ENCODE results near the gene MAGI2. TPM values are rescaled to one million over a fixed set of nuclear protein-coding genes. Genes with fewer than 3 reads are reported as not detected.

Gene MAGI2
- total and polyA plus RNA-seq, 2 experiments from 2014 or later: 3.5 to 4.1 TPM

DNA sequence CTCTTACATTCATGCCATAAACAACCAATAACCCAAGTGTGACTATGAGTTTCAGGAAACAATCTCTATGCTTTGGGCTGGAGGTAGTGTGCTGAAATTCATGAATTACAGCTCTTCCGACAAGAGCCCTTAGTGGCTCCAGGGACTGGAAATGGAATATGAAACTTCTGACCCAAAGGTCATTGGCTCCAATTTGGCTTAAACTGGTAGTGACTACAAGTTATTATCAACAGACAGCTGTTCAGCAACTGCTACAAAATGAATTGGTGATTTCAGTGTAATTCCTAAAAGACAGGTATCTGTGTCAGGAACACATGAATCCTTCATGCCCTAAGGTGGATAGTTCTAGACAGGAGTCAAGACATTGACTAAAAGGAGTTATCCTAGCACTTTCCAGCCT, 909.5 kb downstream of the MAGI2 start:
- H3K79me2 ChIP-seq (ENCODE audit: insufficient read depth): no peaks in the 10 kb centered on the region
- H3K9me2 ChIP-seq (ENCODE audit: insufficient read depth): no peaks in the 10 kb centered on the region
- H3K36me3 ChIP-seq (ENCODE audit: low read depth): no peaks in the 10 kb centered on the region
- H4K20me1 ChIP-seq (ENCODE audit: insufficient read depth): no peaks in the 10 kb centered on the region
- no peaks in the 10 kb centered on the region for H3K4me1 ChIP-seq (ENCODE audit: insufficient read depth)
- 94 to 100% methylated on average over 1 of the region's 1 CpG for WGBS, 2 experiments (ENCODE audit: low coverage in 1 of 2, low lambda C conversion rate in 2 of 2, missing lambda C conversion rate in 2 of 2)
- no peak overlapping the region for H3K4me2 ChIP-seq (ENCODE audit: unreplicated experiment)
- in situ Hi-C loops (cut with MboI): no loop called here
- no peak overlapping the region for H3K27ac ChIP-seq
- TF ChIP-seq EZH2 (IDR thresholded peaks at IDR 0.05; ENCODE audit: insufficient read depth, poor library complexity, severe bottlenecking) (no peak), EZH2phosphoT487 (IDR thresholded peaks at IDR 0.05; ENCODE audit: insufficient read depth, low read depth) (no peak)
- H3K9ac ChIP-seq: no peak overlapping the region
- no peaks in the 10 kb centered on the region for H3K27me3 ChIP-seq (replicated peaks; ENCODE audit: insufficient read depth)
- no peak overlapping the region for H2AFZ ChIP-seq
- H3K4me3 ChIP-seq: no peak overlapping the region
- no peaks in the 10 kb centered on the region for H3F3A ChIP-seq (ENCODE audit: insufficient read depth)
- DNase-seq: no peak
- H3K9me3 ChIP-seq (ENCODE audit: low read depth): no peaks in the 10 kb centered on the region

DNA sequence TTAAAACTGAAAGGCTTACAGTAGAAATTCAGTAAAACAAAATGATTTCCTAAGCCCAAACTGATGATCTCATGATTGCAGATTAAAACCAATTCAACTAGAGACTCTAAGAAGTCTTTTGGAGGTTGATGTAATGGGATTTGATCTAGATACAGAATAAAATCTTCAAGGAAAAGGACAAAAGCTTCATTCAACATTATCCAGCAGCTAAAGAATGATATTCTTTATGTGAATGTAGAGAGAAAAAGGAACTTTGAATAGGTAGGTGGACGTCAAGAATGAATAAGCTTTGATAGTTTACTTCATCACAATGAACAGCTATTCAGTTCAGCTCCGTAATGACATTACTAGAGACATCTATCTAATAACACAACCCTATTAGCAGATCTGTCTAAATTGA, 910.5 kb downstream of the MAGI2 start:
- Histone ChIP-seq H3K36me3 (ENCODE audit: low read depth) (no peaks in the 10 kb centered on the region), H3K27ac (no peak overlapping the region), H3K4me1 (ENCODE audit: insufficient read depth) (no peaks in the 10 kb centered on the region), H2AFZ (no peak overlapping the region), H3K4me2 (ENCODE audit: unreplicated experiment) (no peak overlapping the region), H3F3A (ENCODE audit: insufficient read depth) (no peaks in the 10 kb centered on the region), H3K4me3 (no peak overlapping the region), H3K27me3 (replicated peaks; ENCODE audit: insufficient read depth) (no peaks in the 10 kb centered on the region), H3K79me2 (ENCODE audit: insufficient read depth) (no peaks in the 10 kb centered on the region), H4K20me1 (ENCODE audit: insufficient read depth) (no peaks in the 10 kb centered on the region), H3K9me2 (ENCODE audit: insufficient read depth) (no peaks in the 10 kb centered on the region), H3K9ac (no peak overlapping the region), H3K9me3 (ENCODE audit: low read depth) (no peaks in the 10 kb centered on the region)
- in situ Hi-C loops (cut with MboI): no loop called here
- TF ChIP-seq EZH2phosphoT487 (IDR thresholded peaks at IDR 0.05; ENCODE audit: insufficient read depth, low read depth): no peak
- TF ChIP-seq EZH2 (IDR thresholded peaks at IDR 0.05; ENCODE audit: insufficient read depth, poor library complexity, severe bottlenecking): no peak
- 73 to 79% methylated on average over 2 of the region's 2 CpGs for WGBS, 2 experiments (ENCODE audit: low coverage in 1 of 2, low lambda C conversion rate in 2 of 2, missing lambda C conversion rate in 2 of 2)
- DNase-seq: no peak

DNA sequence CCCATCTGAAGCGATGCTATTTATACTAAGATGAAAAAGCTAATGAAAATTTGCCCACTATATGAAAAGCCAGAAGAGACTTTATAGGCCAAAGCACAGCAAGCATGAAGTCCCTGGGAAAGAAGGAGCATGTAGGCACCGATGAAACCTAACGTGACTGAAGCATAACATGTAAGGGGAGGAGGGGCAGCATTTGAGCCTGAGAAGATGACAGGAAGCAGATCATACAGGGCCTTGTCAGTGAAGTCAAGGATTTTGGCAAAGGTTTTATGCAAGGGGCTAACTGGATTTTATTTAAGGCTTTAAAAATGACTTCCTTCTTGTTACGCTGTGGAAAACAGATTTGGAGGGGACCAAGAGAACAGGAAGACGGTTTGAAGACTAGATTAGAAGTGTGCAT, 910.9 kb downstream of the MAGI2 start:
- 77% methylated on average over 5 of the region's 5 CpGs for whole genome bisulfite sequencing, 2 experiments (ENCODE audit: low coverage in 1 of 2, low lambda C conversion rate in 2 of 2, missing lambda C conversion rate in 2 of 2)
- Histone ChIP-seq H2AFZ (no peak overlapping the region), H3K4me1 (ENCODE audit: insufficient read depth) (no peaks in the 10 kb centered on the region), H3K9me2 (ENCODE audit: insufficient read depth) (no peaks in the 10 kb centered on the region), H3F3A (ENCODE audit: insufficient read depth) (no peaks in the 10 kb centered on the region), H3K9ac (no peak overlapping the region), H3K4me3 (no peak overlapping the region), H3K36me3 (ENCODE audit: low read depth) (no peaks in the 10 kb centered on the region), H4K20me1 (ENCODE audit: insufficient read depth) (no peaks in the 10 kb centered on the region), H3K4me2 (ENCODE audit: unreplicated experiment) (no peak overlapping the region), H3K9me3 (ENCODE audit: low read depth) (no peaks in the 10 kb centered on the region), H3K27ac (no peak overlapping the region), H3K79me2 (ENCODE audit: insufficient read depth) (no peaks in the 10 kb centered on the region), H3K27me3 (replicated peaks; ENCODE audit: insufficient read depth) (no peaks in the 10 kb centered on the region)
- TF ChIP-seq EZH2 (IDR thresholded peaks at IDR 0.05; ENCODE audit: insufficient read depth, poor library complexity, severe bottlenecking) (no peak), EZH2phosphoT487 (IDR thresholded peaks at IDR 0.05; ENCODE audit: insufficient read depth, low read depth) (no peak)
- in situ Hi-C loops (cut with MboI): no loop called here
- no peak for DNase-seq

DNA sequence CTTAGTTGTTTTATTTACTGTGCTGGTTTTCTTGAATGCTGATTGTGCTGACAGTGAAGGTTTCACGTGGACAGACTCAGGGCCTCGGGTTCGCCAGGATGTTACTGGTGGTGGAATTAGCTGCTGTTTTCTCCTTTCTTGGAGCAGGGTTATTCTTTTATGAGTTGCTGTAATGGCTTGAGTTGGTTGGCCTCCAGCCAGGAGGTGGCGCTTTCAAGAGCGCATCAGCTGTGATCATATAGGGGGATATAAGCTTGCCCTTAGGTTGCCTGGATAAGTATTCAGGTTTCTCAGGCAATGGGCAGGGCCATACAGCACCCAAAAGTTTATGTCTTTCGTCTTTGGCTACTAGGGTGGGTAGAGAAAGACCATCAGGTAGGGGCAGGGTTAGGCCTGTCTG, 913.6 kb downstream of the MAGI2 start:
- Histone ChIP-seq H3K36me3 (ENCODE audit: low read depth) (no peaks in the 10 kb centered on the region), H2AFZ (no peak overlapping the region), H3K27me3 (replicated peaks; ENCODE audit: insufficient read depth) (no peaks in the 10 kb centered on the region), H3F3A (ENCODE audit: insufficient read depth) (no peaks in the 10 kb centered on the region), H3K4me2 (ENCODE audit: unreplicated experiment) (no peak overlapping the region), H3K9ac (no peak overlapping the region), H3K9me3 (ENCODE audit: low read depth) (no peaks in the 10 kb centered on the region), H3K4me3 (no peak overlapping the region), H3K4me1 (ENCODE audit: insufficient read depth) (no peaks in the 10 kb centered on the region), H3K9me2 (ENCODE audit: insufficient read depth) (no peaks in the 10 kb centered on the region), H3K79me2 (ENCODE audit: insufficient read depth) (no peaks in the 10 kb centered on the region), H4K20me1 (ENCODE audit: insufficient read depth) (no peaks in the 10 kb centered on the region), H3K27ac (no peak overlapping the region)
- WGBS, 2 experiments (ENCODE audit: low coverage in 1 of 2, low lambda C conversion rate in 2 of 2, missing lambda C conversion rate in 2 of 2): 93 to 97% methylated on average over 6 of the region's 6 CpGs
- DNase-seq: no peak
- TF ChIP-seq EZH2phosphoT487 (IDR thresholded peaks at IDR 0.05; ENCODE audit: insufficient read depth, low read depth): no peak
- no peak for TF ChIP-seq EZH2 (IDR thresholded peaks at IDR 0.05; ENCODE audit: insufficient read depth, poor library complexity, severe bottlenecking)
- in situ Hi-C loops (cut with MboI): no loop called here

DNA sequence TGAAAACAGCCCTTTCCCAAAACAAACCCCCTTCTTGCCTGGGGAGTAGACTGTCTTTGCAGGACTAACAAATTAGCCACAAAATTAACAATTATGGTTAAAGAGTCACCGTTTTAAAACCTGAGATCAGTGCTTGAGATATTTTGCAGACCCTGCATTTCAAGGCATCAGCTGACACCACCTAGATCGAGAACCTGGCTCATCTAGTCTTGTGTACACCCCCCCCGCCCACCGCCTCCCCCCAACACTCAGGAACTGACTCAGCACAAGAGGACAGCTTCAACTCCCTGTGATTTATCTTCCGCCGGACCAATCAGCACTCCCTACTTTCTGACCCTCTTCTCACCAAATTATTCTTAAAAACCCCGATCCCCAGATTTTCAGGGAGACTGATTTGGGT, 917.8 kb downstream of the MAGI2 start:
- Histone ChIP-seq H3K4me1 (ENCODE audit: insufficient read depth) (peaks cover 3% of the 10 kb centered on the region), H3F3A (ENCODE audit: insufficient read depth) (peaks cover 2% of the 10 kb centered on the region; the same call in 1 of the 2 replicates), H4K20me1 (ENCODE audit: insufficient read depth) (no peaks in the 10 kb centered on the region), H3K36me3 (ENCODE audit: low read depth) (no peaks in the 10 kb centered on the region), H3K9me2 (ENCODE audit: insufficient read depth) (no peaks in the 10 kb centered on the region), H2AFZ (no peak overlapping the region), H3K27me3 (replicated peaks; ENCODE audit: insufficient read depth) (no peaks in the 10 kb centered on the region), H3K9ac (no peak overlapping the region), H3K4me2 (ENCODE audit: unreplicated experiment) (no peak overlapping the region), H3K27ac (no peak overlapping the region), H3K9me3 (ENCODE audit: low read depth) (no peaks in the 10 kb centered on the region), H3K79me2 (ENCODE audit: insufficient read depth) (no peaks in the 10 kb centered on the region), H3K4me3 (no peak overlapping the region)
- WGBS, 2 experiments (ENCODE audit: low coverage in 1 of 2, low lambda C conversion rate in 2 of 2, missing lambda C conversion rate in 2 of 2): 45 to 46% methylated on average over 6 to 7 of the region's 7 CpGs
- DNase-seq: no peak
- TF ChIP-seq EZH2phosphoT487 (IDR thresholded peaks at IDR 0.05; ENCODE audit: insufficient read depth, low read depth) (no peak), EZH2 (IDR thresholded peaks at IDR 0.05; ENCODE audit: insufficient read depth, poor library complexity, severe bottlenecking) (no peak)
- in situ Hi-C loops (cut with MboI): no loop called here
